Measurements from ENCODE around the gene SNAP23.
"Not testable (repeated sequence)": the region's sequence is repeated elsewhere in the genome, so short reads cannot be mapped to it uniquely, and the experiment has no call there.

SNAP23 gene

GRCh38 chr15:42498212-42499068 is 3.0 kb downstream of the SNAP23 start:
- no peak for DNase-seq (ENCODE audit: low read depth in 2 of 2)

GRCh38 chr15:42499858-42500609 is 4.6 kb downstream of the SNAP23 start:
- no peak for DNase-seq (ENCODE audit: low read depth in 2 of 2)

GRCh38 chr15:42502477-42502876 is 7.0 kb downstream of the SNAP23 start:
- DNase-seq (ENCODE audit: low read depth in 2 of 2): no peak

GRCh38 chr15:42503825-42504224 is 8.4 kb downstream of the SNAP23 start:
- no peak for DNase-seq (ENCODE audit: low read depth in 2 of 2)

GRCh38 chr15:42504631-42505030 is 9.2 kb downstream of the SNAP23 start:
- no peak for DNase-seq (ENCODE audit: low read depth in 2 of 2)

- DNase-seq (ENCODE audit: low read depth in 2 of 2): no peak
Observed at GRCh38 chr15:42507514-42507913, 12.1 kb downstream of the SNAP23 start.

- no peak for DNase-seq (ENCODE audit: low read depth in 2 of 2)
Observed at GRCh38 chr15:42508263-42508690, 12.8 kb downstream of the SNAP23 start.

GRCh38 chr15:42510258-42511006 is 15.0 kb downstream of the SNAP23 start:
- no peak for DNase-seq (ENCODE audit: low read depth in 2 of 2)

- DNase-seq (ENCODE audit: low read depth in 2 of 2): no peak
Observed at GRCh38 chr15:42511007-42511391, 15.6 kb downstream of the SNAP23 start.

- DNase-seq (ENCODE audit: low read depth in 2 of 2): no peak
Observed at GRCh38 chr15:42523331-42523730, 27.9 kb downstream of the SNAP23 start.

- DNase-seq (ENCODE audit: low read depth in 2 of 2): no peak
Observed at GRCh38 chr15:42528970-42529369, 33.5 kb downstream of the SNAP23 start.

- no peak for DNase-seq (ENCODE audit: low read depth in 2 of 2)
Observed at GRCh38 chr15:42533246-42533645, 37.8 kb downstream of the SNAP23 start.

- no peak for DNase-seq (ENCODE audit: low read depth in 2 of 2)
Observed at GRCh38 chr15:42544853-42545629, 49.6 kb downstream of the SNAP23 start.

GRCh38 chr15:42547918-42548248 is 52.4 kb downstream of the SNAP23 start:
- no peak for DNase-seq (ENCODE audit: low read depth in 2 of 2)

- peak; percentile 73 to 87 for DNase-seq (ENCODE audit: low read depth in 2 of 2)
Observed at GRCh38 chr15:42548249-42549031, 53.0 kb downstream of the SNAP23 start, which contains the start of the genes HAUS2 and LRRC57. TSS of gene HAUS2 (plus strand) at chr15:42548838. CDS start at chr15:42548873, 35 bp downstream. TSS of gene LRRC57 (minus strand) at chr15:42548793. CDS start at chr15:42548434, 359 bp downstream.

GRCh38 chr15:42549032-42549491 is 53.6 kb downstream of the SNAP23 start:
- DNase-seq (ENCODE audit: low read depth in 2 of 2): no peak

- DNase-seq (ENCODE audit: low read depth in 2 of 2): no peak
Observed at GRCh38 chr15:42549741-42550392, 54.4 kb downstream of the SNAP23 start.

GRCh38 chr15:42553554-42553953 is 58.1 kb downstream of the SNAP23 start:
- no peak for DNase-seq (ENCODE audit: low read depth in 2 of 2)

- DNase-seq (ENCODE audit: low read depth in 2 of 2): not testable (repeated sequence)
Observed at GRCh38 chr15:42556550-42557207, 61.2 kb downstream of the SNAP23 start.
